A549 (cell line): ENCODE results near the gene AMPD1. TPM values are rescaled to one million over a fixed set of nuclear protein-coding genes. Genes with fewer than 3 reads are reported as not detected.

Experiments used
- ATAC-seq, 2 experiments: fragments of 200-7000 bp in 1 of 2; fragments of >200 bp in 1 of 2; cut with Nextera tagmentation in 1 of 2; cut with Tn5 transposase in 1 of 2; 3 replicates each; pipeline versions ENCODE4 v1.8.0 to v1.9.1; 2018 to 2020; ENCODE audit warnings: mild to moderate bottlenecking in 1 of 2, moderate library complexity in 1 of 2
- CTCF ChIA-PET: fragments of 300-600 bp; sonication (Branson Sonifier 250); formaldehyde crosslinking; extraction: SDS; loops from one replicate; lab custom pipeline; 2021; ENCODE audit warnings: antibody characterized with exemption, inconsistent platforms; lab: Yijun Ruan, JAX
- POLR2A ChIA-PET: fragments of 350-600 bp; formaldehyde crosslinking; extraction: SDS; loops from one replicate; lab custom pipeline; 2021; ENCODE audit warnings: antibody characterized with exemption, inconsistent platforms; lab: Yijun Ruan, JAX
- DNase-seq, 2 experiments: peaks; one replicate each; pipeline versions ENCODE4 v3.0.0 to v3.0.0-alpha.2; 2011 to 2016; ENCODE audit warnings: low read depth in 1 of 2, low spot score in 1 of 2
- FAIRE-seq: peaks from 2 replicates; lab custom pipeline; 2011; peaks lifted over from hg19 to GRCh38; lab: Jason Lieb, UNC
- H3K27ac ChIP-seq, 2 experiments: fragments of >200 bp; sonication (Bioruptor Twin); formaldehyde crosslinking; 3 replicates each; pipeline ENCODE4 v1.5.1; 2016 to 2017
- H3K4me1 ChIP-seq: fragments of >200 bp; sonication (Bioruptor Twin); formaldehyde crosslinking; 3 replicates; pipeline ENCODE4 v1.6.1; 2016
- H3K4me2 ChIP-seq: fragments of >200 bp; sonication (Bioruptor Twin); formaldehyde crosslinking; 3 replicates; pipeline ENCODE4 v1.6.1; 2016
- H3K4me3 ChIP-seq: fragments of >200 bp; sonication (Bioruptor Twin); formaldehyde crosslinking; 3 replicates; pipeline ENCODE4 v1.5.1; 2016
- H3K9me3 ChIP-seq: fragments of >200 bp; sonication (Bioruptor Twin); formaldehyde crosslinking; 3 replicates; pipeline ENCODE4 v1.6.1; 2016
- HOXA7 ChIP-seq: fragments of 250-450 bp; sonication (Bioruptor Pico); IDR thresholded peaks from 2 replicates; pipeline ENCODE4 v1.5.0; 2020; ENCODE audit warnings: mild to moderate bottlenecking, moderate library complexity
- MAFK ChIP-seq: fragments of 450-650 bp; IDR thresholded peaks from 2 replicates; pipeline ENCODE4 v1.6.1; 2014; ENCODE audit not compliant: partially characterized antibody
- WGBS: methylation state at CpG from one replicate; pipeline ENCODE4 v1.1.6; 2017; ENCODE audit errors: missing lambda C conversion rate; 5-methylcytosine and 5-hydroxymethylcytosine counted together
- polyA plus RNA-seq, 4 experiments: library from polyadenylated mRNA; depleted of rRNA in 3 of 4; stranded (reverse); fragments of >200 nt; fragmentation: RNase III in 1 of 4; extraction: RNeasy Plus Mini Kit Qiagen cat#74134 plus additional on column Dnase treatment in 1 of 4; gene quantifications; 2 replicates in 3 of 4; 3 replicates in 1 of 4; pipeline ENCODE4 v1.2.3, GENCODE V29; 2011 to 2017
- small RNA-seq, 6 experiments: library from RNA; depleted of rRNA; stranded (forward); fragments of <200 nt; gene quantifications; one replicate each; pipeline ENCODE3, GENCODE V24; 2012

Gene AMPD1
- polyA plus RNA-seq, 2 of the 4 experiments (the other 2 are of a cell fraction), result not detected

GRCh38 chr1:114623364-114623763 lies 72.0 kb downstream of the AMPD1 start:
- TF ChIP-seq HOXA7 (CRISPR knock-in tag) (no peak), MAFK (peak; percentile 13)
- Histone ChIP-seq H3K4me1 (no peaks in the 10 kb centered on the region), H3K27ac (no peak overlapping the region), H3K4me2 (no peak overlapping the region), H3K4me3 (no peak overlapping the region), H3K9me3 (no peaks in the 10 kb centered on the region)
- FAIRE-seq (no peak), ATAC-seq (no peak), DNase-seq (no peak)
- ChIA-PET POLR2A (no interaction called here), CTCF (no interaction called here)
- WGBS, result 72% methylated on average over 5 of the region's 5 CpGs

Small RNAs within 50 kb of the gene (small RNA-seq; reads per million reads assigned to genes)
- gene RN7SL432P (0 reads per million in 6 experiments), gene RNY1P13 (0 reads per million in 6 experiments)

Other genes starting within 250 kb of the AMPD1 start
- 14.9 and 25.0 TPM in 2 replicates for gene TRIM33, start 184.3 kb downstream of the AMPD1 start, polyA plus RNA-seq (2011; rRNA removed)
- 8.7 to 9.5 TPM (median 9.3 TPM) in 3 replicates for gene TRIM33, start 184.3 kb downstream of the AMPD1 start, polyA plus RNA-seq (2017; fragmentation: RNase III; extraction: RNeasy Plus Mini Kit Qiagen cat#74134 plus additional on column Dnase treatment)
- gene BCAS2, start 113.9 kb downstream of the AMPD1 start, polyA plus RNA-seq (2011; rRNA removed), result 34.0 and 52.5 TPM in 2 replicates
- 36.0 to 41.0 TPM (median 38.6 TPM) in 3 replicates for gene BCAS2, start 113.9 kb downstream of the AMPD1 start, polyA plus RNA-seq (2017; fragmentation: RNase III; extraction: RNeasy Plus Mini Kit Qiagen cat#74134 plus additional on column Dnase treatment)
- 0.19 and 0.24 TPM in 2 replicates for gene DENND2C, start 25.5 kb downstream of the AMPD1 start, polyA plus RNA-seq (2011; rRNA removed)
- gene DENND2C, start 25.5 kb downstream of the AMPD1 start, polyA plus RNA-seq (2017; fragmentation: RNase III; extraction: RNeasy Plus Mini Kit Qiagen cat#74134 plus additional on column Dnase treatment), result 0.16 to 0.20 TPM (median 0.18 TPM) in 3 replicates
- 42.6 and 52.2 TPM in 2 replicates for gene NRAS, start 21.2 kb upstream of the AMPD1 start, polyA plus RNA-seq (2011; rRNA removed)
- 28.4 to 28.7 TPM (median 28.7 TPM) in 3 replicates for gene NRAS, start 21.2 kb upstream of the AMPD1 start, polyA plus RNA-seq (2017; fragmentation: RNase III; extraction: RNeasy Plus Mini Kit Qiagen cat#74134 plus additional on column Dnase treatment)
- gene CSDE1, start 62.4 kb upstream of the AMPD1 start, polyA plus RNA-seq (2011; rRNA removed), result 221 and 236 TPM in 2 replicates
- 194 to 218 TPM (median 199 TPM) in 3 replicates for gene CSDE1, start 62.4 kb upstream of the AMPD1 start, polyA plus RNA-seq (2017; fragmentation: RNase III; extraction: RNeasy Plus Mini Kit Qiagen cat#74134 plus additional on column Dnase treatment)
- 24.6 and 28.7 TPM in 2 replicates for gene SIKE1, start 85.1 kb upstream of the AMPD1 start, polyA plus RNA-seq (2011; rRNA removed)
- 16.3 to 17.8 TPM (median 17.4 TPM) in 3 replicates for gene SIKE1, start 85.1 kb upstream of the AMPD1 start, polyA plus RNA-seq (2017; fragmentation: RNase III; extraction: RNeasy Plus Mini Kit Qiagen cat#74134 plus additional on column Dnase treatment)
- not detected in 2 replicates for gene SYCP1, start 159.3 kb upstream of the AMPD1 start, polyA plus RNA-seq (2011; rRNA removed)
- not detected in 3 replicates for gene SYCP1, start 159.3 kb upstream of the AMPD1 start, polyA plus RNA-seq (2017; fragmentation: RNase III; extraction: RNeasy Plus Mini Kit Qiagen cat#74134 plus additional on column Dnase treatment)